ENCODE results near the gene CEMP1.
"Not testable (repeated sequence)": the region's sequence is repeated elsewhere in the genome, so short reads cannot be mapped to it uniquely, and the experiment has no call there.

Gene CEMP1

GRCh38 chr16:2535625-2536013 lies 4.4 kb upstream of the CEMP1 start:
- no peak for DNase-seq

- DNase-seq: not testable (repeated sequence)
These were observed 3.1 kb upstream of the CEMP1 start for GRCh38 chr16:2534335-2534734.

GRCh38 chr16:2533912-2534311 lies 2.7 kb upstream of the CEMP1 start:
- DNase-seq: no peak

GRCh38 chr16:2533142-2533755 lies 2.0 kb upstream of the CEMP1 start:
- not testable (repeated sequence) for DNase-seq

GRCh38 chr16:2532494-2533141 lies 1.4 kb upstream of the CEMP1 start:
- peak; percentile 42 for DNase-seq

GRCh38 chr16:2531696-2532493 lies 687 bp upstream of the CEMP1 start:
- DNase-seq: peak; percentile 96

GRCh38 chr16:2530629-2531318 lies 434 bp downstream of the CEMP1 start:
- no peak for DNase-seq

GRCh38 chr16:2529961-2530628 lies 1.1 kb downstream of the CEMP1 start:
- DNase-seq: no peak

GRCh38 chr16:2529061-2529931 lies 1.9 kb downstream of the CEMP1 start:
- DNase-seq: no peak

- no peak for DNase-seq
These were observed 2.8 kb downstream of the CEMP1 start for GRCh38 chr16:2528161-2529060.

- no peak for DNase-seq
These were observed 3.5 kb downstream of the CEMP1 start for GRCh38 chr16:2527784-2528100.

GRCh38 chr16:2527071-2527783 lies 4.0 kb downstream of the CEMP1 start:
- no peak for DNase-seq

GRCh38 chr16:2526135-2526534 lies 5.1 kb downstream of the CEMP1 start:
- no peak for DNase-seq

- DNase-seq: no peak
These were observed 6.8 kb downstream of the CEMP1 start for GRCh38 chr16:2524339-2524938.

GRCh38 chr16:2523801-2524231 lies 7.4 kb downstream of the CEMP1 start:
- DNase-seq: no peak

- DNase-seq: no peak
These were observed 10.2 kb downstream of the CEMP1 start for GRCh38 chr16:2520784-2521531.

- peak; percentile 87 for DNase-seq
These were observed 11.0 kb downstream of the CEMP1 start, which contains the start of gene AMDHD2 for GRCh38 chr16:2520097-2520783. Gene AMDHD2 (plus strand): TSS chr16:2520371. CDS start chr16:2520459, 88 bp downstream.

GRCh38 chr16:2519711-2520080 lies 11.5 kb downstream of the CEMP1 start:
- no peak for DNase-seq
